Esophagus squamous epithelium (tissue), 4 donors: ENCODE results near the gene KBTBD13.

ENCODE experiments used
- POLR2A ChIP-seq, 4 donors: fragments of 450-650 bp; IDR thresholded peaks; one replicate each; pipeline ENCODE4 v1.6.1; 2017; ENCODE audit warnings: antibody characterized with exemption in 4 of 4, mild to moderate bottlenecking in 4 of 4, moderate library complexity in 3 of 4
- TF ChIP-seq, protein P1 (sequence below), 6 experiments: fragments of 450-650 bp in 4 of 6; fragments of 200-600 bp in 2 of 6; sonication (generic) in 2 of 6; IDR thresholded peaks; one replicate each; pipeline ENCODE4 v1.5.1; 2016 to 2019; ENCODE audit warnings: antibody characterized with exemption in 6 of 6, mild to moderate bottlenecking in 4 of 6, moderate library complexity in 4 of 6

DNA sequence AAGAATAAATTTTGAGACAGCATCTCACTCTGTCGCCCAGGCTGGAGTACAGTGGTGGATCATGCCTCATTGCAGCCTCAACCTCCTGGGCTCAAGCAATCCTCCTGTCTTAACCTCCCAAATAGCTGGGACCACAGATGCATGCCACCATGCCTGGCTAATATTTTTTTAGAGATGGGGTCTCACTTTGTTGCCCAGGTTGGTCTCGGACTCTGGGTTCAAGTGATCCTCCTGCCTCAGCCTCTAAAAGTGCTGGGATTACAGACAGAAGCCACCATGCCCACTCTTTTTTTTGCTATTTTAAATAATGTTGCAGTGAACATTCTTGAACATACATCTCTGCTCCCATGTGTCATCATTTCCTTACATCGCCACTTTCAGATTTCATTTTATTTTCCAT is 38.1 kb upstream of the KBTBD13 start:
- TF ChIP-seq, protein P1, sequence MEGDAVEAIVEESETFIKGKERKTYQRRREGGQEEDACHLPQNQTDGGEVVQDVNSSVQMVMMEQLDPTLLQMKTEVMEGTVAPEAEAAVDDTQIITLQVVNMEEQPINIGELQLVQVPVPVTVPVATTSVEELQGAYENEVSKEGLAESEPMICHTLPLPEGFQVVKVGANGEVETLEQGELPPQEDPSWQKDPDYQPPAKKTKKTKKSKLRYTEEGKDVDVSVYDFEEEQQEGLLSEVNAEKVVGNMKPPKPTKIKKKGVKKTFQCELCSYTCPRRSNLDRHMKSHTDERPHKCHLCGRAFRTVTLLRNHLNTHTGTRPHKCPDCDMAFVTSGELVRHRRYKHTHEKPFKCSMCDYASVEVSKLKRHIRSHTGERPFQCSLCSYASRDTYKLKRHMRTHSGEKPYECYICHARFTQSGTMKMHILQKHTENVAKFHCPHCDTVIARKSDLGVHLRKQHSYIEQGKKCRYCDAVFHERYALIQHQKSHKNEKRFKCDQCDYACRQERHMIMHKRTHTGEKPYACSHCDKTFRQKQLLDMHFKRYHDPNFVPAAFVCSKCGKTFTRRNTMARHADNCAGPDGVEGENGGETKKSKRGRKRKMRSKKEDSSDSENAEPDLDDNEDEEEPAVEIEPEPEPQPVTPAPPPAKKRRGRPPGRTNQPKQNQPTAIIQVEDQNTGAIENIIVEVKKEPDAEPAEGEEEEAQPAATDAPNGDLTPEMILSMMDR (IDR thresholded peaks at IDR 0.05), result no peak
- TF ChIP-seq POLR2A (IDR thresholded peaks at IDR 0.05), result no peak
